PFSK-1 (cell line): Measurements from ENCODE around the gene MET.

Source experiments
- POLR2AphosphoS5 ChIP-seq: IDR thresholded peaks from 2 replicates; pipeline ENCODE4 v1.6.1; 2012; ENCODE audit warnings: low read depth, mild to moderate bottlenecking, control low read depth, low read length, moderate library complexity
- SIN3A ChIP-seq: IDR thresholded peaks from 2 replicates; pipeline ENCODE4 v1.6.1; 2012; ENCODE audit warnings: mild to moderate bottlenecking, low read length, moderate library complexity, borderline replicate concordance; ENCODE audit not compliant: insufficient read depth
- TAF1 ChIP-seq: IDR thresholded peaks from 2 replicates; pipeline ENCODE4 v1.6.1; 2012; ENCODE audit warnings: low read length, control low read depth, borderline replicate concordance; ENCODE audit not compliant: insufficient read depth
- TF ChIP-seq, protein P1 (sequence below), 2 experiments: IDR thresholded peaks; 2 replicates each; pipeline versions ENCODE4 v1.6.1 to v1.8.0; 2011 to 2012; ENCODE audit warnings: low read depth in 2 of 2, low read length in 2 of 2, control low read depth in 1 of 2, inconsistent platforms in 1 of 2, mild to moderate bottlenecking in 1 of 2, moderate library complexity in 1 of 2; ENCODE audit not compliant: insufficient read depth in 1 of 2

DNA sequence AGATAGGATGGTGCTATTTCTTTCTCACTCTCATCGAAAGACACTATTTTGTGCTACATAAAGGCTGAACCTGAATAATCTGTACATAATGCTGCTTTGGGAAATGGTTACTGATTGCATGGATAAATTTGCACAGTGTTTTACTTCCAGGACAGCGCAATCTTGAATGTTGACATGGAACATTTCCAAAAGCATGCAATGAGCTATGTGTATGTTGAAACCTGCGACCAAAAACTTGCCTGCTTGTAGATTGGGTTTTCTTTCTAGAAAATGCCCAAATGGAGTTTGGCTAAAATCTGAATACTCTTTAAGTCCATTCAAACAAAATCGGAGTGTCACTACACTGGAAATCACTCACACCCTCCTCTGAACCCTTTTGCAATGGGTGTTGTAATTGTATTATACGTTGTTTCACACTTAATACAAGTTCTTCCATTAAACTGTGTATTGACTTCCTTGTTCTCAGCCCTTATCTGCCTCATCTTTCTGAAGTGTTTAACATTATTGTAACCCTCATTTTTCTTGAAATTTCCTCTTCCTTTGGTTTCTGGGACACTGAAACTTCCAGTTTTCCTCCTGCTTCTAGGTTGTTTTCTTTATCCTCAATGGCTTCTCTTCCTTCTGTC is 116.7 kb downstream of the MET start:
- TF ChIP-seq POLR2AphosphoS5 (no peak), TAF1 (no peak), SIN3A (no peak)
- TF ChIP-seq, protein P1, sequence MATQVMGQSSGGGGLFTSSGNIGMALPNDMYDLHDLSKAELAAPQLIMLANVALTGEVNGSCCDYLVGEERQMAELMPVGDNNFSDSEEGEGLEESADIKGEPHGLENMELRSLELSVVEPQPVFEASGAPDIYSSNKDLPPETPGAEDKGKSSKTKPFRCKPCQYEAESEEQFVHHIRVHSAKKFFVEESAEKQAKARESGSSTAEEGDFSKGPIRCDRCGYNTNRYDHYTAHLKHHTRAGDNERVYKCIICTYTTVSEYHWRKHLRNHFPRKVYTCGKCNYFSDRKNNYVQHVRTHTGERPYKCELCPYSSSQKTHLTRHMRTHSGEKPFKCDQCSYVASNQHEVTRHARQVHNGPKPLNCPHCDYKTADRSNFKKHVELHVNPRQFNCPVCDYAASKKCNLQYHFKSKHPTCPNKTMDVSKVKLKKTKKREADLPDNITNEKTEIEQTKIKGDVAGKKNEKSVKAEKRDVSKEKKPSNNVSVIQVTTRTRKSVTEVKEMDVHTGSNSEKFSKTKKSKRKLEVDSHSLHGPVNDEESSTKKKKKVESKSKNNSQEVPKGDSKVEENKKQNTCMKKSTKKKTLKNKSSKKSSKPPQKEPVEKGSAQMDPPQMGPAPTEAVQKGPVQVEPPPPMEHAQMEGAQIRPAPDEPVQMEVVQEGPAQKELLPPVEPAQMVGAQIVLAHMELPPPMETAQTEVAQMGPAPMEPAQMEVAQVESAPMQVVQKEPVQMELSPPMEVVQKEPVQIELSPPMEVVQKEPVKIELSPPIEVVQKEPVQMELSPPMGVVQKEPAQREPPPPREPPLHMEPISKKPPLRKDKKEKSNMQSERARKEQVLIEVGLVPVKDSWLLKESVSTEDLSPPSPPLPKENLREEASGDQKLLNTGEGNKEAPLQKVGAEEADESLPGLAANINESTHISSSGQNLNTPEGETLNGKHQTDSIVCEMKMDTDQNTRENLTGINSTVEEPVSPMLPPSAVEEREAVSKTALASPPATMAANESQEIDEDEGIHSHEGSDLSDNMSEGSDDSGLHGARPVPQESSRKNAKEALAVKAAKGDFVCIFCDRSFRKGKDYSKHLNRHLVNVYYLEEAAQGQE (IDR thresholded peaks at IDR 0.05; ENCODE audit: insufficient read depth in 1 of 2, low read depth in 2 of 2, low read length in 2 of 2): no peak
